Neural progenitor cell (in vitro differentiated cells): ENCODE data around the gene TMEM74B.

Experiments
- EZH2phosphoT487 ChIP-seq: fragments of 200-600 bp; sonication (generic); IDR thresholded peaks from 2 replicates; pipeline ENCODE4 v1.6.1; 2017; ENCODE audit warnings: antibody characterized with exemption
- TF ChIP-seq, protein P1 (sequence below): fragments of 200-600 bp; sonication (generic); IDR thresholded peaks from 2 replicates; pipeline ENCODE4 v1.5.1; 2017; ENCODE audit warnings: antibody characterized with exemption, mild to moderate bottlenecking

DNA sequence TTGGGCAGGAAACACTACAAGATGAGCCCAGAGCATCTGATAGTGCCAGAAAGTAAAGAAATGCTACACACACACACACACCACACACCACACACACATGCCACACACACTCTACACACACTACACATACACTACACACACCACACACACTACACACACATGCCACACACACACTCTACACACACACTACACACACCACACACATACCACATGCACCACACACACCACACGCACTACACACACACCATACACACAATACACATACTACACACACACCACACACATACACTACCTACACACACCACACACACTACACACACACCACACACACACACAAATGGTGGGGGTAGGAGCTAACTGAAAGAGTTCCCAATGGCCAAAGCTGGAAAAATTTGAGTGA lies 3.6 kb upstream of the TMEM74B start:
- TF ChIP-seq, protein P1, sequence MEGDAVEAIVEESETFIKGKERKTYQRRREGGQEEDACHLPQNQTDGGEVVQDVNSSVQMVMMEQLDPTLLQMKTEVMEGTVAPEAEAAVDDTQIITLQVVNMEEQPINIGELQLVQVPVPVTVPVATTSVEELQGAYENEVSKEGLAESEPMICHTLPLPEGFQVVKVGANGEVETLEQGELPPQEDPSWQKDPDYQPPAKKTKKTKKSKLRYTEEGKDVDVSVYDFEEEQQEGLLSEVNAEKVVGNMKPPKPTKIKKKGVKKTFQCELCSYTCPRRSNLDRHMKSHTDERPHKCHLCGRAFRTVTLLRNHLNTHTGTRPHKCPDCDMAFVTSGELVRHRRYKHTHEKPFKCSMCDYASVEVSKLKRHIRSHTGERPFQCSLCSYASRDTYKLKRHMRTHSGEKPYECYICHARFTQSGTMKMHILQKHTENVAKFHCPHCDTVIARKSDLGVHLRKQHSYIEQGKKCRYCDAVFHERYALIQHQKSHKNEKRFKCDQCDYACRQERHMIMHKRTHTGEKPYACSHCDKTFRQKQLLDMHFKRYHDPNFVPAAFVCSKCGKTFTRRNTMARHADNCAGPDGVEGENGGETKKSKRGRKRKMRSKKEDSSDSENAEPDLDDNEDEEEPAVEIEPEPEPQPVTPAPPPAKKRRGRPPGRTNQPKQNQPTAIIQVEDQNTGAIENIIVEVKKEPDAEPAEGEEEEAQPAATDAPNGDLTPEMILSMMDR = no peak
- TF ChIP-seq EZH2phosphoT487 = no peak
